Muscle of leg (tissue), 11 donors: ENCODE data around the gene LIMCH1. TPM values are rescaled to one million over a fixed set of nuclear protein-coding genes. Genes with fewer than 3 reads are reported as not detected.
A peak's percentile ranks its signal among the peaks of the same experiment; 100 is the strongest.

ENCODE experiments used
- DNase-seq: peaks from one replicate; pipeline ENCODE4 v3.0.0; 2013
- H3K27ac ChIP-seq: one replicate; pipeline ENCODE4 v1.5.1; 2013; ENCODE audit warnings: mild to moderate bottlenecking, low read length, control low read depth
- H3K27me3 ChIP-seq: one replicate; pipeline ENCODE4 v1.6.1; 2013; ENCODE audit warnings: low read length; ENCODE audit not compliant: control insufficient read depth, insufficient read depth
- H3K36me3 ChIP-seq: one replicate; pipeline ENCODE4 v1.6.1; 2013; ENCODE audit warnings: low read length; ENCODE audit not compliant: control insufficient read depth, insufficient read depth
- H3K4me1 ChIP-seq: one replicate; pipeline ENCODE4 v1.6.1; 2013; ENCODE audit warnings: low read length; ENCODE audit not compliant: control insufficient read depth, insufficient read depth
- H3K4me3 ChIP-seq: one replicate; pipeline ENCODE4 v1.5.1; 2013; ENCODE audit warnings: low read length, control low read depth
- H3K9me3 ChIP-seq: replicated peaks from 2 replicates; pipeline ENCODE4 v1.6.1; 2013; ENCODE audit warnings: low read depth, low read length; ENCODE audit not compliant: control insufficient read depth
- WGBS: methylation state at CpG from one replicate; pipeline ENCODE4 v1.1.5; 2013; ENCODE audit warnings: missing lambda C conversion rate; ENCODE audit not compliant: insufficient coverage; 5-methylcytosine and 5-hydroxymethylcytosine counted together
- polyA plus RNA-seq, 8 donors: library from polyadenylated mRNA; unstranded; fragments of 120-200 nt; gene quantifications; one replicate each; pipeline versions ENCODE4 v1.2.1 to v1.2.3, GENCODE V29; 2013; ENCODE audit warnings: inconsistent platforms in 1 of 8, low replicate concordance in 1 of 8; ENCODE audit not compliant: insufficient read length in 8 of 8, insufficient read depth in 1 of 8
- total RNA-seq: library from RNA; stranded (reverse); fragments of 120-200 nt; gene quantifications from one replicate; pipeline ENCODE4 v1.2.4, GENCODE V29; 2013

Gene LIMCH1
- total and polyA plus RNA-seq, 9 donors = 69.8 to 122 (median 98.0) TPM

DNA sequence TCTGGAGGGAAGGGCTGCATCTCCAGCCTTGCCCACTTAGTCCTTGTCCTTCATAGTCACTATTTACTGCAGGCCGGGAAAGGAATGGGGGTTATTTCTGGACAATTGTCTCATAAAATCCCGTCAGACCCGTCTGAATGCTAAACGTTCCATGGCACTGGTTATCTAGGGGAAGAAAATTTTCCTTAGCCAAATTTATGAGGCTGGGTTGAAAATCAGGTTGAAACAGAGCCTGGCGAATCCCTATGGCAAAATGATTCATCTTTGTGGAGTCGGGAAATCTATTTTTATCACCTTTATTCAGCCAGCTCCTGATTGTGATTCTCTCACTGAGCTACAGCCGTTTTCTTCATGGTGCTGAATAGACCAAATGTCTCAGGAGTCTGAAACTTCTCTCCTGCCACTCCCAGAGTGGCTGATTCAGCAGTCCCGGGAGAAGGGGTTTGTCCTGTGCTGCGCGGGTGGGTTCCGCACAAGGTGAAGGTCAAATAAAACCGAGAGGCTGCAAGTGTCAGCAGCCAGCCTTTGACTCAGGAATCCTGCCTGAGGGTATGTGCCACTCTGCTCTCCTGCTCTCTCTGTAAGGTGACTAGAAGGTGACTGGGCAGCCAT lies 1.0 kb downstream of the LIMCH1 start:
- peak overlapping the region; percentile 2 for H3K4me3 ChIP-seq
- DNase-seq = peak; percentile 66
- H3K9me3 ChIP-seq = no peaks in the 10 kb centered on the region
- H3K27ac ChIP-seq = peak overlapping the region; percentile 72
- H3K27me3 ChIP-seq = no peaks in the 10 kb centered on the region
- peaks cover 23% of the 10 kb centered on the region for H3K4me1 ChIP-seq
- H3K36me3 ChIP-seq = no peaks in the 10 kb centered on the region
- 55% methylated on average over 6 of the region's 12 CpGs for WGBS

DNA sequence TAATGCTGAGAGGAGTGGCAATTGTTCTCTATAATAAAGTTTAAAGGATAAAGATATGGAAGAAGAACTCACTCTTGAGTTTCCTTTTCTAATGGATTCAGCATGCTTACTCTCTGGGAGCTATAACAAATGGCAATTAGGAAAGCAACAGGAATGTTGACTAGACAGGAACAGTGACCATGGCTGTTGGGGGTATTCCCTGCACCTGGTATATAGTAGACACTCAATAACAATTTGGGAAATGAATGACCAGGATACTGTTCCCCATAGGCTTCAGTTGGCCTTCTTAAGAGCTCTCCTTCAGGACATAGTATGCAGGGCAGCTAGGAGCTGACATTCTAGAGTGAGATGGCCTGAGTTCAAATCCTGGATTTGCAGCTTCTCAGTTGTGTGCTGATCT lies 1.8 kb downstream of the LIMCH1 start:
- H3K4me3 ChIP-seq = no peak overlapping the region
- no peaks in the 10 kb centered on the region for H3K9me3 ChIP-seq
- peak overlapping the region; percentile 72 for H3K27ac ChIP-seq
- H3K27me3 ChIP-seq = no peaks in the 10 kb centered on the region
- DNase-seq = no peak
- H3K36me3 ChIP-seq = no peaks in the 10 kb centered on the region
- peaks cover 27% of the 10 kb centered on the region for H3K4me1 ChIP-seq

- peaks cover 28% of the 10 kb centered on the region for H3K4me1 ChIP-seq
- H3K36me3 ChIP-seq = no peaks in the 10 kb centered on the region
- WGBS = no CpG with 5 or more reads among the region's 5 CpGs
- H3K27me3 ChIP-seq = no peaks in the 10 kb centered on the region
- DNase-seq = no peak
- no peak overlapping the region for H3K4me3 ChIP-seq
- H3K27ac ChIP-seq = no peak overlapping the region
- H3K9me3 ChIP-seq = no peaks in the 10 kb centered on the region
These were observed 2.7 kb downstream of the LIMCH1 start for GRCh38 chr4:41540687-41541086.

GRCh38 chr4:41541687-41542094 lies 3.7 kb downstream of the LIMCH1 start:
- 40% methylated on average over 1 of the region's 7 CpGs for WGBS
- Histone ChIP-seq H3K27me3 (no peaks in the 10 kb centered on the region), H3K27ac (peak overlapping the region; percentile 72), H3K4me1 (peaks cover 28% of the 10 kb centered on the region), H3K4me3 (no peak overlapping the region), H3K36me3 (no peaks in the 10 kb centered on the region), H3K9me3 (no peaks in the 10 kb centered on the region)
- DNase-seq = peak; percentile 81

DNA sequence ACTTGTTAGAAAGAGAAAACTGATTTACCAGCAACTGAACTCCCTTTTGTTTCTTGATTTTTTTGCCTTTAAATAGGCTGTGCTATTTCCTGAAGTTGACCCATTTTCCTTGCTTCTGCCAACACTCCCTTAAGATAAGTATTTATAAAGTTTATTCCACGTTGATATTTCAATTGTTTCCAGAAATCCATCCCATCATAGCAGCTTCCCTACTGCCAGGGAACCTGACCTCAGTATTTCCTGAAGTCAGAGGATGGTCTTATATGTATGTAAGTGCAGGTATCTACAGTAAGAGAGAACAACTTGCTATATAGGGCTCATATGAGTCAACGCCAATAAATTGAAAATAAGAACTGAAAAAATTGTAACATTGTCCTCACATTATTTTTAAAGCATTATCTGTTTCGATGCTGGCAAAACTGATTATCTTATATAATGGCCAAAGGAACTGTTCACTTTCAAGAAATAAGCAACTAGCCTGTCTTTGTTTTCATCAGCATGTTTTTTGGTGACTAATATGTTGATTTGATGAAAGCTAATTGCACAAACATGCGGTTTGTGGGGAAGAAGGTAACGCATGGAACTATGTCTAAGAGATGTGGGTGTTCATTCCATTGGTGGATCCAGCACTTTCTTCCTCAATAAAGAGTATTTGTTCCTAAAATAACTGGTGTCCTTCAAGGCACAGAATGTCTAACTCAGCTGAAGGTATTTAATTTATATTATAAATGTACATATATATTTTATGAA lies 4.7 kb downstream of the LIMCH1 start:
- H3K9me3 ChIP-seq = no peaks in the 10 kb centered on the region
- peaks cover 27% of the 10 kb centered on the region for H3K4me1 ChIP-seq
- no peaks in the 10 kb centered on the region for H3K27me3 ChIP-seq
- H3K36me3 ChIP-seq = no peaks in the 10 kb centered on the region
- H3K4me3 ChIP-seq = no peak overlapping the region
- peak overlapping the region; percentile 72 for H3K27ac ChIP-seq
- WGBS = 82% methylated on average over 2 of the region's 5 CpGs
- no peak for DNase-seq

DNA sequence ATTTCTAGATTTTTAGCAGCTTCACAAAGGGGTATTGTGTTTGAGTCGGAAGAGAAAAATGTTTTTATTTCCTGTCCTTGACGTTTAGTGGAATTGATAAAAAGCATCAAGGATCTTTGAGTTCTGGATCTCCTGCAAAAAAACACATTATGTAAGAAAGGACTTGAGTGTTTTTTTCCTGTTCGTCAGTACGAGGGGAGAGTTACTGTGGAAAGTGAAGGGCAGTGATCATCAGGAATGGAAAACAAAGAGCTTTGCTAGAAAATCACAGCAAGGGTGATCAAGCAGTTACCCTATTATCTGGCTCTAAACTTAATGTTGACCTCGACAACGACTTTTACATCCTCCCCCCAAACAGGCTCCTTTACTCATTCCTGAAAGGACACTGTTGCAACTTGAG lies 7.3 kb downstream of the LIMCH1 start:
- Histone ChIP-seq H3K27me3 (no peaks in the 10 kb centered on the region), H3K36me3 (no peaks in the 10 kb centered on the region), H3K27ac (no peak overlapping the region), H3K4me3 (no peak overlapping the region), H3K9me3 (no peaks in the 10 kb centered on the region), H3K4me1 (peaks cover 13% of the 10 kb centered on the region)
- WGBS = no CpG with 5 or more reads among the region's 6 CpGs
- no peak for DNase-seq

DNA sequence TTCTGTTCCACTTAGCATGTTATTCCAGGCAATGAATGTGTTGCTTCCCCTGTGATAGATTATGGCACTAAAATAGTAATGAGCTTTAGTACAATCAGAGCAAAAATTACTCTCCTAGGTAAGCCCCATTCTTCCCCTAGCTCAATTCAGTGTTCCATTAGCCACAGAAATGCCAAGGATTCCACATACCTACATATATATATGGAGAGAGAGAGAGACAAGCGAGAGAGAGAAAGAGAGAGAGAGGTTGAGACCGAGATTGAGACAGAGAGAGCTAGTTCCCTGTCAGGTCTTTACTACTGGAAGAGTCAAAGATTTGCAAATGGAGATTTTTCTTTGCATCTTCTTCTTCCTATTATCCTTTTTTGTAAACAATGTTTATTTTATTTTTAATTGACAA lies 8.7 kb downstream of the LIMCH1 start:
- peaks cover 8% of the 10 kb centered on the region for H3K4me1 ChIP-seq
- no peak overlapping the region for H3K4me3 ChIP-seq
- no peaks in the 10 kb centered on the region for H3K27me3 ChIP-seq
- H3K36me3 ChIP-seq = no peaks in the 10 kb centered on the region
- DNase-seq = no peak
- no peaks in the 10 kb centered on the region for H3K9me3 ChIP-seq
- H3K27ac ChIP-seq = no peak overlapping the region
- no CpG with 5 or more reads among the region's 2 CpGs for WGBS

GRCh38 chr4:41548305-41548880 lies 10.4 kb downstream of the LIMCH1 start:
- peak; percentile 71 for DNase-seq
- no peak overlapping the region for H3K4me3 ChIP-seq
- H3K27ac ChIP-seq = no peak overlapping the region
- H3K9me3 ChIP-seq = no peaks in the 10 kb centered on the region
- no CpG with 5 or more reads among the region's 3 CpGs for WGBS
- no peaks in the 10 kb centered on the region for H3K27me3 ChIP-seq
- H3K4me1 ChIP-seq = peaks cover 5% of the 10 kb centered on the region
- H3K36me3 ChIP-seq = no peaks in the 10 kb centered on the region

DNA sequence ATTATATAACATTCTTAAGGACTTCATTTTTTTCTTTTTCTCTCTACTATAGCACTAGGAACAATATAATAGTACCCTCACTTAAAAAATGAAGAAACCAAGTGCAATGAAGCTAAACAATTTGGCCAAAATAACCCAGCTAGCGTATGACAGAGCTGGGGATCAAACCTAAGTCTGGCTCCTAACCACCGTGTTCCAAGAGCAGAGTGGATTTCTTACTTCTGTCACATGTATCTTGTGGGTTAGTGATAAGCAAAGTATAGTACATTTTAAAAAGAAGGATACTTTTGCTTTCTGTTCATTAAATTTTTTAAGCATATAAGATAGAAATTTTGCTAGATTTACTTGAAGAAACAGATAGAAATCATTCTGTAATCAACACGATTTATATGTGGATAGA lies 11.5 kb downstream of the LIMCH1 start:
- Histone ChIP-seq H3K4me3 (no peak overlapping the region), H3K27ac (no peak overlapping the region), H3K4me1 (peaks cover 2% of the 10 kb centered on the region), H3K9me3 (no peaks in the 10 kb centered on the region), H3K27me3 (no peaks in the 10 kb centered on the region), H3K36me3 (no peaks in the 10 kb centered on the region)
- no peak for DNase-seq
- WGBS = 80% methylated on average over 1 of the region's 3 CpGs

DNA sequence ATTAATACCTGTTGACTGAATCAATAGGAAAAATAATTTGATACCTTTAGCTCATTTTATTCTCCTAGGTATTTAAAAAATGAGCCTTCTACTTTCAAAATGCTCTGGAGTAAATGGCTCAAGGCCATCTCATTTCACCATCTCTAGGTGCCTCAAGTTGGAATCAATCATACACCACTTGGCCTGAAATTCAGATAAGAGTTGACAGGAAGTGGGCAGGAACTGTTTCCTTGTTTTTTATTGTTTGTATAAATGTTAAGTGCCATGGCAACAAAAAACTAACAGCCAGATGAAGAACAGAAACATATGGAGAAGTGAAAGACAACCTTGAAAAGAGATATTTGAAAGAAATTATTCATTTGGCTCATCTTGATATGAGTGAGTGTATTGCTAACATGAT lies 12.4 kb downstream of the LIMCH1 start:
- Histone ChIP-seq H3K9me3 (no peaks in the 10 kb centered on the region), H3K4me1 (no peaks in the 10 kb centered on the region), H3K27me3 (no peaks in the 10 kb centered on the region), H3K36me3 (no peaks in the 10 kb centered on the region), H3K27ac (no peak overlapping the region), H3K4me3 (no peak overlapping the region)
- DNase-seq = peak; percentile 67
